ENCODE measurements around the gene SLC7A7.
"Not testable (repeated sequence)": the region's sequence is repeated elsewhere in the genome, so short reads cannot be mapped to it uniquely, and the experiment has no call there.

SLC7A7 gene

DNA sequence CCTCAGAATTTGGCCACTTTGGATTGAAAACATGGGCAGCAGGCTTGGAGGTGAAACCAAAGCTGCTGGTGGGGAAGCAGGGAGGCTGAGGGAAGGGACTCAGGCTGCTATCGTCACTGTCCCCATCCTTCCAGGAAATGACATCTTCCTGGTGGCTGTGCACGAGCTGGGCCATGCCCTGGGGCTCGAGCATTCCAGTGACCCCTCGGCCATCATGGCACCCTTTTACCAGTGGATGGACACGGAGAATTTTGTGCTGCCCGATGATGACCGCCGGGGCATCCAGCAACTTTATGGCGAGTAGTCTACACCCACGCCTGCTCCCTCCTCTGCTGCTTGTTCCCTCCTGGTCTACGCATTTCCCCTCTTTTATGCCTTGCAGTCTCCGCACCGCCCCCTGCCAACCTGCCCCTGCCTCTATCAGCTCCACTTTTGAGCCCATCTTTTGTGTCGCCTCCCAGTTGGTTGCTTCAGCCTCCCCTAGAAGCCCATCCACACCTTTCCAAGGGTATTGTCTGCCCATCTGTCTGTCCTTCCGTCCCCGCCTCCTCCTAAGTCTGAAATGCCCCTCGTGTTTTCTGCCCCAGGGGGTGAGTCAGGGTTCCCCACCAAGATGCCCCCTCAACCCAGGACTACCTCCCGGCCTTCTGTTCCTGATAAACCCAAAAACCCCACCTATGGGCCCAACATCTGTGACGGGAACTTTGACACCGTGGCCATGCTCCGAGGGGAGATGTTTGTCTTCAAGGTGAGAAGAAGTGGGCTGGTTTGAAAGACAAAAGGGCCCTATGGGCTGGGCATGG is 28.1 kb upstream of the SLC7A7 start:
- no peak for DNase-seq

GRCh38 chr14:22842211-22843122 is 27.2 kb upstream of the SLC7A7 start:
- DNase-seq, result no peak

- DNase-seq, result no peak
Observed at GRCh38 chr14:22841769-22842168, 26.5 kb upstream of the SLC7A7 start.

DNA sequence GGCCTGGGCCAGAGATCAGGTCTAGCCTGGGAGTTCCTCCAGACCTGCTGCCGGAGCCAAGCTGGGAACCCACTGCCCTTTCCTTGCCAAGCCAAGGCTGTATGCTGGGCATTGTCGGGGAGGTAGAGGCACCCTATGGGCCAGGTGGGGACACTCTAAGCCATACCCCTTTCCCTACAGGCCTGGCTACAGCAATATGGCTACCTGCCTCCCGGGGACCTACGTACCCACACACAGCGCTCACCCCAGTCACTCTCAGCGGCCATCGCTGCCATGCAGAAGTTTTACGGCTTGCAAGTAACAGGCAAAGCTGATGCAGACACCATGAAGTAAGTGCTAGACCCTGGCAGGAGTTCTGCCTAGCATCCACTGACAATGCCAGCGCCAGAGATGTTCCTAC is 26.1 kb upstream of the SLC7A7 start:
- DNase-seq, result no peak

GRCh38 chr14:22839159-22839779 is 24.0 kb upstream of the SLC7A7 start:
- DNase-seq, result no peak

DNA sequence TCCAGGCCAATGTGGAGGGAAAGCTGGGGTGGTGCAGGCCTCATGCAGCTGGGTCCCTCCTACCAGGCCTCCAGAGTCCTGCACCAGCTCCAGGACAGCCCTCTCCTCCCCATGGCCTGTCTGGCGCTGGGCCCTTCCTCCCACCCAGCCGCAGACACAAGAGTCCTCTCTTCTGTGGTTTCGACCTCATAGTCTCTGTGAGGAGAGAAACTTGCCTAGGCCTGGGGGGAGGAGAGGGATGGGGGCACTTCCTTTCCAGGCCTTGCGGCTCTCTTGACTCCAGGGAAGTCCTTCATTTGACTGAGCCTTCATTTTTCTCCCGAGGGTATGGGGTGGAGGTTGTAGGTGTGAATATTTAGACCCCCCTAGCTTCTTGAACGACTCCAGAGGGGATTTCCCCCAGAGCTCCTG is 23.4 kb upstream of the SLC7A7 start:
- DNase-seq, result no peak

DNA sequence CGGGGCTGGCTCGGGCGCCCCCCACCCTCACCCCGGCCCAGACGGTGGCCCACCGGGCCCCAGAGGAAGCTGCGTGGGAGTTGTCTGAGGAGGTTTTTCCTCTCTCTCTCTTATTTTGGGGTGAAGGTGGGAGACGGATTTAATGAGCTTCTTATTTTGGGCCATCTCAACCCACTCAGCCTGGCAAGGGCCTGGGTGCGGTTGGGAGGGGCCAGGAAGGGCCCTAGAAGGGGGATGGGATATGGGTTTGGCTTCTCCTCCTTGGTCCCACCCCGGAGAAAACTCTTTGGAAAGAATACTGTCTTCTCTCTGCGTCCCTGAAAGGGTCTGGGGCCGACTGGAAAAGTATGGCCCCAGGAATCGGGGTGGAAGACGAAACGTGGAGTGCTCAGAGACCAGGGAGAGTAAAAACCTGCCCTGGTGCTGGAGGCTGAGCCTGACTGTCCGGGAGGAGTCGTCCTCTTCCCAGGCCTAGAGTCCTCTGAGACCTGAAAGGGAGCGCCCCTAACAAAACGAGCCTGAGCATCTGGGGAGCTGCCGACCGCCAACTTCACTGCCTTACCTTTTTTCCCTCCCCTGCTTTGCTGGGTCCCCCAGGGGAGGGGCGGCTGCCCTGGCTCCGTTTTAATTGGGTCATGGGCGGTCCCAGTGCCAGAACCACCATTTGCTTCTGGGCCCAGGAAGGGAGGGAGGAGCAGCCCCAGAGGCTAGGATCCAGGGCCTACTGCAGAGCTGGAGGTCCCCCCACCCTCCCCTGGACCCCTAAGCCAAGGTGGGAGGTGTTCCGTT is 22.7 kb upstream of the SLC7A7 start:
- no peak for DNase-seq

DNA sequence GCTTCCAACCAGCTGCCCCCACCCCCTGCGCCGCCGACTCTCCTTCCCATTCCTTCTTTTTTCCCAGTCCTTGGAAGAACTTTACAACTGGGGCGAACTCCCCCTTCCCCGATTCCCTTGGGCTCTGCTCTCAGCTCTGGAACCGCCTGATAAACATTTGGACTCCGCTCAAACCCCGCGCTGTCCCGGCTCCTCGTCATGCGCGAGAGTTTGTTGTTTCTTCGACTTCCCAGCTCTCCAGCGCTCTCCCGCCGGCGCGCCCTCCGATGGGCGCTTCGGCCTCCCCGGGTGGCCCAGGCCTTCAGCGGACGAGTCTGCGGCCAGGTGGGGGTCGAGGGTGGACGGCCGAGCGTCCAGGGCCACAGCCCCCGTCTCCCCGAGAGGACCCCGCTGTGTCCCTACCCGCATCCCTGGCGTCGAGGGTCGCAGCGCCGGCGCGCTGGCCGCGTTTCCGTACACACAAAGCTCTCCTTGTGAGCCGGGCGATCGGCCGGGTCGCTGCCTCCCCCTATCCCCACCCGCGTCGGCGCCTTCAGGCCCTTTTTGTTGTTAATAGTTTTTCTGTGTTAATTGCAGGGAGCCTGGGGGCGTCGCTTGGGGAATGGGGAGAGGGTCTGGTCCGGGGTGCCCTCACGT is 22.0 kb upstream of the SLC7A7 start:
- no peak for DNase-seq

DNA sequence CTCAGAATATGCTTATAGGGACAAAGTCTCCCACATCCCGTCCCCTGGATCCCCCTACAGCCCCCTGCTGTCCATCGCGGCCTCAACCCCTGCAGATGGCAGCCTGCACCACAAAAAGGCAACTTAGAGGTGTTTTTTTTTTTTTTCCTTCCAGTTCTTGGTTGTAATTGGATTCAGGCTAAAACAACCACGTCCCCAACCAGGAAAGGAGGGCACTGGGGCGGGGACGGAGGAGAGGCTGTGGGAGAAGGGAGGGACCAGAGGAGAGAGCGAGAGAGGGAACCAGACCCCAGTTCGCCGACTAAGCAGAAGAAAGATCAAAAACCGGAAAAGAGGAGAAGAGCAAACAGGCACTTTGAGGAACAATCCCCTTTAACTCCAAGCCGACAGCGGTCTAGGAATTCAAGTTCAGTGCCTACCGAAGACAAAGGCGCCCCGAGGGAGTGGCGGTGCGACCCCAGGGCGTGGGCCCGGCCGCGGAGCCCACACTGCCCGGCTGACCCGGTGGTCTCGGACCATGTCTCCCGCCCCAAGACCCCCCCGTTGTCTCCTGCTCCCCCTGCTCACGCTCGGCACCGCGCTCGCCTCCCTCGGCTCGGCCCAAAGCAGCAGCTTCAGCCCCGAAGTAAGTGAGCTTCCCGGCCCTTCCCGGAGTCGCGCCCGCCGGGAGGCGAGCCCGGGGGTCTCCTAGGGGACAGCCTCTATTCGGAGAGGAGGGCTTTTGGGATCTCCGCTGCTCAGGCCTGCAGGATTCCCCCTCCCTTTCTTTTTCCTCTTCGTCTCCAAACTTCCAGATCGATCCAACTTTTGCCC is 21.3 kb upstream of the SLC7A7 start, which contains the start of gene MMP14:
MMP14 (plus strand) TSS at position 285 of the 813 bp plus-strand sequence; CDS start at position 518, 233 bp downstream.
- DNase-seq, result peak in 1 of 2 experiments; percentile 50

- DNase-seq, result no peak
Observed at GRCh38 chr14:22835505-22835904, 20.3 kb upstream of the SLC7A7 start.

DNA sequence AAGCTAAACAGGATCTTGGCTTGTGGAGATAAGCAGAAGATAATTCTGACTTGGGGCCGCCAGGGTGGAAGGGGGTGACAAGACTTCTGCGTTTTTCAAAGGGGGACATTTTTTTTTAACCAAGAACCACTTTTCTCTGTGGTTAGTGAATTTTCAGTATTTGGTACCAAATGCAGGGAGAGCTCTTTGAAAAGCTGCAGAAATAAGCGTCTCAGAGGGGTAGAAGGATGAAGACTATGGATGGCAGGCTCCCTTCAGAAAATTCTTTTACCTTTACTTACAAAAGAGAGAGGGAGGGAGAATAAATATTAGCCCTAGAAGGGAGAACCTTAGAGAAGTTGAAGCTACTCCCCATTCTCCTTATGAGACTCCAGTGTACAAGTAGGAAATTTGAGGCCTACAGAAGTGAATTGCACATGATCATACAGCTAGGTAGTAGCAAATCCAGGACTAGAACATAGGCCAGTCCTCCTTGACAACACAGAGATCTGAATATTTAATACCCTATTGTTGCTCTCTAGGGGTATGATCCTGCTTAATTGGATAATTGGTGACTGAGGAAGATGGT is 15.3 kb upstream of the SLC7A7 start:
- no peak for DNase-seq

GRCh38 chr14:22829661-22830442 is 14.6 kb upstream of the SLC7A7 start, which contains the start of gene MRPL52:
TSS of gene MRPL52 (plus strand) at chr14:22829887. CDS start at chr14:22829913, 26 bp downstream.
- peak; percentile 76 to 93 for DNase-seq

DNA sequence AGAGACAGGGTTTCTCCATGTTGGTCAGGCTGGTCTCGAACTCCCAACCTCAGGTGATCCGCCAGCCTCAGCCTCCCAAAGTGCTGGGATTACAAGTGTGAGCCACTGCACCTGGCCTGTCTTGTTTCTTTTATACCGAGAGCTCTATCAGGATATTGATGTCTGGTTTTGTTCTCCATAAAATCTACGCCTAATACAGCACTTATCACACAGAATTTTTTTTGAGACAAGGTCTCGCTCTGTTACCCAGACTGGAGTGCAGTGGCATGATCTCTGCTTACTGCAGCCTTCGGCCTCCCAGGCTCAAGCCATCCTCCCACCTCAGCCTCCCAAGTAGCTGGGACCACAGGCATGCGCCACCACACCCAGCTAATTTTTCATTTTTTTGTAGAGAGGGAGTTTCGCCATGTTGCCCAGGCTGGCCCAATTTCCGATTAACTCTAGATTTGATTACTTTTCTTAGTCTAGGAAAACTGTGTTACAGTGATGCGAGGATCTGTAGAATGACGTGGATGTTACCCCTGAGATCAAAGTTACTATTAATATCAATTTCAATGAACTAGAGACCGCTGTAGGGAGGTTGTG is 13.9 kb upstream of the SLC7A7 start:
- not testable (repeated sequence) for DNase-seq

GRCh38 chr14:22824711-22825359 is 9.6 kb upstream of the SLC7A7 start:
- peak in 1 of 2 experiments; percentile 51 for DNase-seq

DNA sequence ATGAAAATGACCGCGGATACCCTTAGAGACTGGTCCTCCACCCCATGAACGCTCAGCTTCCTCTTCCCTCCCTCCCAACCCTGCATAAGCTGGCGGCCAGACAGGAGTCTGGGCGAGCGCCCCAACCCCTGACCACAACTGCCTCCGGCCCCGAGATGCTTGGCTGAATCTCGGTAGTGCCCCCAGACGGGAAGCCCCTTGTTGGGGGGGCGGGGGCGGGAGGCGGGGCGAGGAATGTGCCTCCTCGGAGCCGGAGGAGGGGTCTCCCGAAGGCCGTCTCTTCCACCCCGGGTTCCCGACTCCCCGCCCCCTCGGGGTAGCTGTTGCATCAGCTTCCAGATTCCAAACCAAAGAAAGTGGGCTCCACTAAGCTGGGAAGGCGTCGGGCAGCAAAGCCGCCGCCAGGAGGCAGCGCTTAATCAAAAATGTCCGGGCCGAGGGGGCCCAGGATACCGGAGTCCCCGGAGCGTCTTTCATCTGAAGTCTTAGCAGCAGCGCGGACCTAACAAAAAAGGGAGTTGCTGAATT is 7.4 kb upstream of the SLC7A7 start:
- no peak for DNase-seq

- no peak for DNase-seq
Observed at GRCh38 chr14:22822016-22822570, 6.9 kb upstream of the SLC7A7 start.

GRCh38 chr14:22821193-22822015 is 6.2 kb upstream of the SLC7A7 start:
- no peak for DNase-seq

Data from SW 1271 (cell line).